K562 (cell line): ENCODE results near the gene CPNE1. TPM values are rescaled to one million over a fixed set of nuclear protein-coding genes. Genes with fewer than 3 reads are reported as not detected.

Experiments
- CBFB ChIP-seq: sonication (generic); formaldehyde crosslinking; IDR thresholded peaks from 2 replicates; pipeline ENCODE4 v1.4.0; 2020; ENCODE audit warnings: mild to moderate bottlenecking, missing genetic modification reagents
- EP300 ChIP-seq: IDR thresholded peaks from 2 replicates; pipeline ENCODE4 v1.6.1; 2012; ENCODE audit warnings: low read length, improper control_type of control experiment
- HDAC8 ChIP-seq: fragments of 450-650 bp; IDR thresholded peaks from 2 replicates; pipeline ENCODE4 v1.6.1; 2016; ENCODE audit warnings: mild to moderate bottlenecking, missing genetic modification characterization, moderate library complexity, missing compliant biosample characterization
- KDM4B ChIP-seq, 2 experiments: fragments of 450-650 bp in 1 of 2; sonication (generic) in 1 of 2; IDR thresholded peaks; 2 replicates each; pipeline ENCODE4 v1.6.1; 2016 to 2017; ENCODE audit warnings: borderline replicate concordance in 2 of 2, antibody characterized with exemption in 1 of 2, low read depth in 1 of 2, mild to moderate bottlenecking in 1 of 2
- KLF1 ChIP-seq: fragments of 450-650 bp; IDR thresholded peaks from 2 replicates; pipeline ENCODE4 v1.6.1; 2016; ENCODE audit warnings: missing genetic modification characterization, missing compliant biosample characterization
- MBD2 ChIP-seq: sonication (generic); IDR thresholded peaks from 2 replicates; pipeline ENCODE4 v1.6.1; 2016; ENCODE audit warnings: low read depth, borderline replicate concordance
- NCOA2 ChIP-seq, 2 experiments: fragments of 450-650 bp; IDR thresholded peaks; 2 replicates each; pipeline ENCODE4 v1.6.1; 2018; ENCODE audit warnings: mild to moderate bottlenecking in 2 of 2, moderate library complexity in 1 of 2; ENCODE audit not compliant: partially characterized antibody in 2 of 2
- NFATC3 ChIP-seq: fragments of 450-650 bp; IDR thresholded peaks from 2 replicates; pipeline ENCODE4 v1.6.1; 2017; ENCODE audit warnings: mild to moderate bottlenecking
- NFRKB ChIP-seq: fragments of 450-650 bp; IDR thresholded peaks from 2 replicates; pipeline ENCODE4 v1.6.1; 2016; ENCODE audit warnings: low read depth
- POU5F1 ChIP-seq: fragments of 150-350 bp; IDR thresholded peaks from 2 replicates; pipeline ENCODE4 v1.6.1; 2014; ENCODE audit warnings: borderline replicate concordance, low read length, low read depth, mild to moderate bottlenecking; ENCODE audit not compliant: partially characterized antibody
- PURB ChIP-seq: sonication (generic); formaldehyde crosslinking; IDR thresholded peaks from 2 replicates; pipeline ENCODE4 v1.9.0; 2021; ENCODE audit warnings: low read depth, mild to moderate bottlenecking, missing genetic modification reagents
- SIRT6 ChIP-seq: IDR thresholded peaks from one replicate; pipeline ENCODE4 v1.6.1; 2012; ENCODE audit warnings: low read depth, mild to moderate bottlenecking, control low read depth, inconsistent platforms, low read length, moderate library complexity
- SRSF9 ChIP-seq: fragments of 200-400 bp; formaldehyde crosslinking; IDR thresholded peaks from 2 replicates; pipeline ENCODE4 v1.6.1; 2017; ENCODE audit warnings: low read depth, low read length, borderline replicate concordance
- ZEB2 ChIP-seq: fragments of 450-650 bp; IDR thresholded peaks from 2 replicates; pipeline ENCODE4 v1.6.1; 2016
- ZNF644 ChIP-seq: fragments of 200-800 bp; sonication (Bioruptor generic); IDR thresholded peaks from 2 replicates; pipeline ENCODE4 v1.6.1; 2016; ENCODE audit warnings: low read depth, missing genetic modification characterization, missing compliant biosample characterization
- ZNF764 ChIP-seq: fragments of 250-450 bp; sonication (Bioruptor Pico); IDR thresholded peaks from 2 replicates; pipeline ENCODE4 v1.4.0; 2020; ENCODE audit warnings: low read depth, mild to moderate bottlenecking, moderate library complexity
- ZSCAN29 ChIP-seq: fragments of 450-650 bp; IDR thresholded peaks from 2 replicates; pipeline ENCODE4 v1.6.1; 2017
- polyA plus RNA-seq, 8 experiments: library from polyadenylated mRNA; depleted of rRNA in 4 of 8; stranded (reverse) in 5 of 8; unstranded in 3 of 8; fragments of >200 nt; fragmentation: Nextera tagmentation in 2 of 8; fragmentation: Illumina TruSeq in 1 of 8; extraction: Ambion mirVana in 2 of 8; extraction: Trizol in 1 of 8; gene quantifications; 2 replicates each; pipeline versions ENCODE4 v1.2.1 to v1.2.3, GENCODE V29; 2011 to 2014; ENCODE audit warnings: inconsistent platforms in 1 of 8, missing spikeins in 1 of 8
- total RNA-seq, 7 experiments: library from RNA; depleted of rRNA in 6 of 7; stranded (reverse); fragments of >200 nt in 6 of 7; fragmentation: Illumina TruSeq in 2 of 7; extraction: Trizol in 2 of 7; gene quantifications; 2 replicates each; pipeline versions ENCODE4 v1.2.1 to v1.2.3, GENCODE V29; 2011 to 2021; ENCODE audit warnings: low replicate concordance in 1 of 7
- TF ChIP-seq, protein P1 (sequence below): sonication (generic); formaldehyde crosslinking; IDR thresholded peaks from 2 replicates; pipeline ENCODE4 v1.8.0; 2022; ENCODE audit warnings: missing genetic modification reagents, mild to moderate bottlenecking, borderline replicate concordance
- TF ChIP-seq, protein P2 (sequence below): fragments of 250-450 bp; sonication (Bioruptor Pico); IDR thresholded peaks from 2 replicates; pipeline ENCODE4 v1.5.0; 2020; ENCODE audit warnings: mild to moderate bottlenecking, borderline replicate concordance
- TF ChIP-seq, protein P3 (sequence below), 3 experiments: fragments of 200-800 bp in 1 of 3; fragments of 250-450 bp in 1 of 3; fragments of 450-650 bp in 1 of 3; sonication (Bioruptor Pico) in 1 of 3; sonication (Bioruptor generic) in 1 of 3; formaldehyde crosslinking in 1 of 3; IDR thresholded peaks; 2 replicates each; pipeline versions ENCODE4 v1.6.1 to v1.8.0; 2016 to 2022; ENCODE audit warnings: mild to moderate bottlenecking in 2 of 3, missing genetic modification characterization in 2 of 3, missing compliant biosample characterization in 1 of 3, moderate library complexity in 1 of 3

Gene CPNE1
- total and polyA plus RNA-seq, 9 of the 15 experiments (the other 6 are each of a cell fraction or from before 2014, with no cell fraction given), result 42.1 to 102 (median 56.0) TPM

DNA sequence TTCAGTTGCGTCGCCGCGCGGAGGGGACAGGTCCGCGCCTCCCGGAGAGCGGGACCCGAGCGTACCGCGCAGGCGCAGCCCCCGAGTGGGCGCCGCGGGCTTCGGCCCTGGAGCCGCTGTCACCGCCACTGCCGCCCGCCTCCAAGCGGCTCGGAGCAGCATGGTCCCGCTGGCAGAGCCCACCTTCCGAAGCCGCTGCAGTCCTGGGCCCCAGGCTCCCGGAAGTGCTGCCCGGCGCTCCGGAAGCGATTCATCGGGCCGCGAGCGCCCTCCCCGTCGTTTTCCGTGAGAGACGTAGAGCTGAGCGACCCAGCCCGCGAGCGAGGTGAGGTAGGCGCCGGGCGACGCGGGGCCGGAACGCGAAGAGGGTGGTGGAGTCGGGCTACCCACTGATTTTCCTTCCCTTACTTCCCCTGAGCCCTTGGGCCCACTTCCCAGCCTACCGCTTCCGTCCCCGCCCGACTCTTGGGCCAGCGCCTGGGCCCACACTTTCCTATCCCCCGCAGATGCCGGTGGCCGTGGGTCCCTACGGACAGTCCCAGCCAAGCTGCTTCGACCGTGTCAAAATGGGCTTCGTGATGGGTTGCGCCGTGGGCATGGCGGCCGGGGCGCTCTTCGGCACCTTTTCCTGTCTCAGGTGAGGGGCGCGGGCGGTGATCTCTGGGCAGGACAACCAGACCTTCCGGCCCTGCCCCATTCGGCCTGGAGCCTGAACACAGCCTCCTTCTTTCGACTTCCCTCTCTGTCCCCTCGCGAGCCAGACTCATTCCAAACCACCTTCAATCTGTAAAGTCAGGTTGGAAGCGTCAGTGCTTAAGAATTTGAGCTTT is 34.6 kb upstream of the CPNE1 start, which contains the start of the genes NFS1 and ROMO1 (continued):
- TF ChIP-seq SRSF9, result no peak
- 0 out of 2 replicates have a peak, but pooled peaks have one; percentile 18 for TF ChIP-seq ZEB2
- TF ChIP-seq MBD2, result peak; percentile 77
- TF ChIP-seq ZSCAN29, result peak; percentile 47
- TF ChIP-seq NCOA2 (IDR thresholded peaks at IDR 0.05; ENCODE audit: partially characterized antibody in 2 of 2), result no peak
- TF ChIP-seq ZNF764 (CRISPR knock-in tag), result no peak
- no peak for TF ChIP-seq PURB (CRISPR knock-in tag)
- TF ChIP-seq, protein P1, sequence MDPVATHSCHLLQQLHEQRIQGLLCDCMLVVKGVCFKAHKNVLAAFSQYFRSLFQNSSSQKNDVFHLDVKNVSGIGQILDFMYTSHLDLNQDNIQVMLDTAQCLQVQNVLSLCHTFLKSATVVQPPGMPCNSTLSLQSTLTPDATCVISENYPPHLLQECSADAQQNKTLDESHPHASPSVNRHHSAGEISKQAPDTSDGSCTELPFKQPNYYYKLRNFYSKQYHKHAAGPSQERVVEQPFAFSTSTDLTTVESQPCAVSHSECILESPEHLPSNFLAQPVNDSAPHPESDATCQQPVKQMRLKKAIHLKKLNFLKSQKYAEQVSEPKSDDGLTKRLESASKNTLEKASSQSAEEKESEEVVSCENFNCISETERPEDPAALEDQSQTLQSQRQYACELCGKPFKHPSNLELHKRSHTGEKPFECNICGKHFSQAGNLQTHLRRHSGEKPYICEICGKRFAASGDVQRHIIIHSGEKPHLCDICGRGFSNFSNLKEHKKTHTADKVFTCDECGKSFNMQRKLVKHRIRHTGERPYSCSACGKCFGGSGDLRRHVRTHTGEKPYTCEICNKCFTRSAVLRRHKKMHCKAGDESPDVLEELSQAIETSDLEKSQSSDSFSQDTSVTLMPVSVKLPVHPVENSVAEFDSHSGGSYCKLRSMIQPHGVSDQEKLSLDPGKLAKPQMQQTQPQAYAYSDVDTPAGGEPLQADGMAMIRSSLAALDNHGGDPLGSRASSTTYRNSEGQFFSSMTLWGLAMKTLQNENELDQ (CRISPR knock-in tag), result no peak
- TF ChIP-seq, protein P2, sequence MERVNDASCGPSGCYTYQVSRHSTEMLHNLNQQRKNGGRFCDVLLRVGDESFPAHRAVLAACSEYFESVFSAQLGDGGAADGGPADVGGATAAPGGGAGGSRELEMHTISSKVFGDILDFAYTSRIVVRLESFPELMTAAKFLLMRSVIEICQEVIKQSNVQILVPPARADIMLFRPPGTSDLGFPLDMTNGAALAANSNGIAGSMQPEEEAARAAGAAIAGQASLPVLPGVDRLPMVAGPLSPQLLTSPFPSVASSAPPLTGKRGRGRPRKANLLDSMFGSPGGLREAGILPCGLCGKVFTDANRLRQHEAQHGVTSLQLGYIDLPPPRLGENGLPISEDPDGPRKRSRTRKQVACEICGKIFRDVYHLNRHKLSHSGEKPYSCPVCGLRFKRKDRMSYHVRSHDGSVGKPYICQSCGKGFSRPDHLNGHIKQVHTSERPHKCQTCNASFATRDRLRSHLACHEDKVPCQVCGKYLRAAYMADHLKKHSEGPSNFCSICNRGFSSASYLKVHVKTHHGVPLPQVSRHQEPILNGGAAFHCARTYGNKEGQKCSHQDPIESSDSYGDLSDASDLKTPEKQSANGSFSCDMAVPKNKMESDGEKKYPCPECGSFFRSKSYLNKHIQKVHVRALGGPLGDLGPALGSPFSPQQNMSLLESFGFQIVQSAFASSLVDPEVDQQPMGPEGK, result no peak
- no peak for TF ChIP-seq EP300
- TF ChIP-seq SIRT6, result no peak
- no peak for TF ChIP-seq KLF1
- TF ChIP-seq, protein P3, sequence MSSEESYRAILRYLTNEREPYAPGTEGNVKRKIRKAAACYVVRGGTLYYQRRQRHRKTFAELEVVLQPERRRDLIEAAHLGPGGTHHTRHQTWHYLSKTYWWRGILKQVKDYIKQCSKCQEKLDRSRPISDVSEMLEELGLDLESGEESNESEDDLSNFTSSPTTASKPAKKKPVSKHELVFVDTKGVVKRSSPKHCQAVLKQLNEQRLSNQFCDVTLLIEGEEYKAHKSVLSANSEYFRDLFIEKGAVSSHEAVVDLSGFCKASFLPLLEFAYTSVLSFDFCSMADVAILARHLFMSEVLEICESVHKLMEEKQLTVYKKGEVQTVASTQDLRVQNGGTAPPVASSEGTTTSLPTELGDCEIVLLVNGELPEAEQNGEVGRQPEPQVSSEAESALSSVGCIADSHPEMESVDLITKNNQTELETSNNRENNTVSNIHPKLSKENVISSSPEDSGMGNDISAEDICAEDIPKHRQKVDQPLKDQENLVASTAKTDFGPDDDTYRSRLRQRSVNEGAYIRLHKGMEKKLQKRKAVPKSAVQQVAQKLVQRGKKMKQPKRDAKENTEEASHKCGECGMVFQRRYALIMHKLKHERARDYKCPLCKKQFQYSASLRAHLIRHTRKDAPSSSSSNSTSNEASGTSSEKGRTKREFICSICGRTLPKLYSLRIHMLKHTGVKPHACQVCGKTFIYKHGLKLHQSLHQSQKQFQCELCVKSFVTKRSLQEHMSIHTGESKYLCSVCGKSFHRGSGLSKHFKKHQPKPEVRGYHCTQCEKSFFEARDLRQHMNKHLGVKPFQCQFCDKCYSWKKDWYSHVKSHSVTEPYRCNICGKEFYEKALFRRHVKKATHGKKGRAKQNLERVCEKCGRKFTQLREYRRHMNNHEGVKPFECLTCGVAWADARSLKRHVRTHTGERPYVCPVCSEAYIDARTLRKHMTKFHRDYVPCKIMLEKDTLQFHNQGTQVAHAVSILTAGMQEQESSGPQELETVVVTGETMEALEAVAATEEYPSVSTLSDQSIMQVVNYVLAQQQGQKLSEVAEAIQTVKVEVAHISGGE (CRISPR knock-in tag; IDR thresholded peaks at IDR 0.05), result peak in 2 of 3 experiments; percentile 70 to 94; a peak in 5 of 6 replicates
- no peak for TF ChIP-seq NFATC3
- peak in 1 of 2 experiments; percentile 98; a peak in 2 of 4 replicates for TF ChIP-seq KDM4B (IDR thresholded peaks at IDR 0.05; ENCODE audit: borderline replicate concordance in 2 of 2, low read depth in 1 of 2)
- TF ChIP-seq ZNF644, result no peak
- TF ChIP-seq NFRKB, result no peak
- TF ChIP-seq POU5F1, result peak; percentile 5
- TF ChIP-seq HDAC8 (tag), result no peak; the same call in 1 of the 2 replicates
- no peak for TF ChIP-seq CBFB (CRISPR knock-in tag)
